ENCODE measurements around the gene MRPL42. TPM values are rescaled to one million over a fixed set of nuclear protein-coding genes. Genes with fewer than 3 reads are reported as not detected.
"Not testable (repeated sequence)": the region's sequence is repeated elsewhere in the genome, so short reads cannot be mapped to it uniquely, and the experiment has no call there.

The MRPL42 gene
- total RNA-seq (2014; rRNA removed; shearing (Covaris generic)), result 39.5 and 43.4 TPM in 2 replicates

DNA sequence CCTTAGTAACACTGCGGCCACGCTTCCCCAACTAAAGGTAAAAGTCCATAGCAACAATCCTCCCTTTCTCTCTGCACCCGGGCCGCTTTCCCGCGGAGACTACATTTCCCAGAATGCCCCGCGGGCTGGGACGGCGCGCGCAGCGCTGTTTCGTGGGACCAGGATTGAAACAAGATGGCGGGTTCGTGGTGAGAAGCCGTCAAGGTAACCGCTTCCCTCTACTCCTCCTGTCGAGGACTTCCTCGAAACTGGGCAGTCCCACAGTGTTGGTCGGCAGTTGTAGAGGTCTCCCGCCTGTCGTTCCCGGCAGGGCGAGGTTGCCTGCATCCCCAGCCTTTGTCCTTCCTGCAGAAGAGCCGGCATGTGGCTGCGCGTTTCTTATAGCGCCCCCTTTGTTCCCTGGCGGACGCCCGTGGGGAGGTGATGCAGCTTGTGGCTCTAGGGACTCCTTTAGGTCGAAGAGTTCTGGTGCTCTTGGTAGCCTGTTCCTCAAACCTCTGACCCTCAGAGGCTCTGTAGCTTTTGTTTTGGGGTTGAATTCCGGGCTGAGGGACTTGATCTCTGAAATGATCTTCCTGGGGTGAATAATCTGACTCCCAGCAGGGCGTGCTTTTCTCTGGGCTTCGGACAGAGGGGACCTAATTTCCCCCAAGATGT is at the start of gene MRPL42:
Gene MRPL42 (plus strand): TSS at position 164 of the 657 bp plus-strand sequence. CDS start 1,772 bp downstream, outside the sequence.
- peak; percentile 96 for DNase-seq (ENCODE audit: low spot score)

DNA sequence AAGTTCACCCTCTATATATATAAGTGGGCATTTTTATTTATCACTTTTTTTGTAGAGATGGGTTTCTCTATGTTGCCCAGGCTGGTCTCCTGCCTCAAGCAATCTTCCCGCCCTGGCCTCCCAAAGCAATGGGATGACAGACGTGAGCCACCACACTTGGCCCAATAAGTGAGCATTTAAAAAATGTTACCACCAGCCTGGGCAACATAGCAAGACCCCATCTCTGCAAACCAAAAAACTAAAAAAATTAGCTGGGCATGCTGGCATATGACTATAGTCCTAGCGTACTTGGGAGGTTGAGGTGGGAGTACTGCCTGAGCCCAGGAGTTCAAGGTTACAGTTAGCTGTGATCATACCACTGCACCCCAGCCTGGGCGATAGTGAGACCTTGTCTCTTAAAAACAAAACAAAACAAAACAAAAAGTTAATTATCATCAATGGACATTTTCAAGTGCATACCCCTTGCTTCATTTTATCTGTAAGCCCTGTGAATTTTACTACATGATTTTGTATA is 49.3 kb upstream of the MRPL42 start:
- DNase-seq (ENCODE audit: low spot score), result no peak

- peak; percentile 59 for DNase-seq (ENCODE audit: low spot score)
These were observed 47.8 kb upstream of the MRPL42 start for GRCh38 chr12:93419388-93420034.

GRCh38 chr12:93422050-93422449 is 45.3 kb upstream of the MRPL42 start:
- no peak for DNase-seq (ENCODE audit: low spot score)

GRCh38 chr12:93425736-93426411 is 41.4 kb upstream of the MRPL42 start:
- DNase-seq (ENCODE audit: low spot score), result no peak

DNA sequence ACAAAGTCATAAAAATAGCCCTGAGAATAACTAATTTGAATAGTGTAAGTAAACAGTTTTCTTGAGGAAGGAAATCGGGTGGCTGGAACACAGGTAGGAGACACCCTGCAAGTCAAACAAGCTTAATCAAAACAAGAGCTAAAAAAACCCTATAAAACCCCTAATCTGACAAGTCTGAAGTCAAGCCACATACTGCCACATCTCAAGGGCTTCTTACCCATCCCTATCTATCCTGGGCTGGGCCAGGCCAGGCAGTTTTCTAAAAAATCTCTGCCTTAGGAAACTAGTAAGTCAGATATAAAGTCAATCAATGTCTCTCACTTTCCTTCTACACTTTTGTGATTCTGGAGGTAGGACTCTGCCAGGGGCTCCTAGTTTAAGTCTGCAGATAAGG is 40.9 kb upstream of the MRPL42 start:
- DNase-seq (ENCODE audit: low spot score), result no peak

DNA sequence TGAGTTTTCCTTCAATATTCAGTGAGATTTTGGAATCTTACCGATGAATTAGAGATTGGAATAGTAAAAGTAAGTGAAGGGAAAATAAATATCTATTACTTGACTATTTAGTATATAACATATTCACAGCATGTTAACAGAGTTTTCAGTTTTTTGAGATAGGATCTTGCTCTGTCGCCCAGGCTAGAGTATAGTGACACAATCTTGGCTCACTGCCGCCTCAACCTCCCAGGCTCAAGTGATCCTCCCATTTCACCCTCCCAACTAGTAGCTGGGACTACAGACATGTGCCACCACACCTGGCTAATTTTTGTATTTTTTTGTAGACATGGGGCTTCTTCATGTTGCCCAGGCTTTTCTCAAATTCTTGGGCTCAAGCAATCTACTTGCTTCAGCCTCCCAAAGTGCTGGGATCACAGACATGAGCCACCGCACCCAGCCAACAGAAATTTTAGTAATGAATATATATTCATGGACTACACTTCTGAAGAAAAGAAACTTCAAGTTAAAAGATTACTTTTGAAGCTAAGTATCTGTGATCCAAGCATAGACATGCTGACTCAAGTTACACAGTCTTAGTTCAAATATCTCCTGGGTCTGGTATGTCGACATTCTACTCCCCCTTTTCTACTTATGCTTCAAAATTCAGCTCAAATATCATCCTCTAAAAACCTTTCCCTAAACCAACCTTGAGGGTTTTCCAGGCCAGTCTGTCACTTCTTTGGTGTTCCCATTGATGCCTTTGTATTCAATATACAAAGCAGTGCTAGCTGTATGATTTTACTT is 39.3 kb upstream of the MRPL42 start:
- DNase-seq (ENCODE audit: low spot score), result no peak

DNA sequence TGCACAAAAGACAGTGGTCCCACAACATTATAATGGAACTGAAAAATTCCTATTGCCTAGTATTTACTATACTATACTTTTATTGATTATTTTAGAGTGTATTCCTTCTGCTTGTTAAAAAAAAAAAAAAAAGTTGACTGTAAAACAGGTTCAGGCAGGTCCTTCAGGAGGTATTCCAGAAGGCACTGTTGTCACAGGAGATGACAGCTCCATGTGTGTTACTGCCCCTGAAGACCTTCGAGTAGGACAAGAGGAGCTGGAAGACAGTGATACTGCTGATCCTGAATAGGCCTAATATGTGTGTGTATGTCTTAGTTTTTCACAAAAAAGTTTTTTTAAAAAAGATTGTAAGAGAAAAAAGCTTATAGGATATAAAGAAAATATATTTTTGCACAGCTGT is 37.9 kb upstream of the MRPL42 start:
- DNase-seq (ENCODE audit: low spot score), result no peak

DNA sequence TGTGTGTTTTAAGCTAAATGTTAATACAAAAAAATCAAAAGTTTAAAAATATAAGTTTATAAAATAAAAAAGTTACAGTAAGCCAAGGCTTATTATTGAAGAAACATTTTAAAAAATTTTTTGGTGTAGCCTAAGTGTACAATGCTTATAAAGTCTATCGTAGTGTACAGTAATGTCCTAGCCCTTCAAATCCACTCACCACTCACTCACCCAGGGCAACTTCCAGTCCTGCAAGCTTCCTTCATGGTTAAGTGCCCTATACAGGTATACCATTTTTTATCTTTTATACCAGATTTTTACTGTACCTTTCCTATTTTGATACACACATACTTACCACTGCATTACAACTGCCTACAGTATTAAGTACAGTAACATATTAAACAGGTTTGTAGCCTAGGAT is 37.5 kb upstream of the MRPL42 start:
- no peak for DNase-seq (ENCODE audit: low spot score)

DNA sequence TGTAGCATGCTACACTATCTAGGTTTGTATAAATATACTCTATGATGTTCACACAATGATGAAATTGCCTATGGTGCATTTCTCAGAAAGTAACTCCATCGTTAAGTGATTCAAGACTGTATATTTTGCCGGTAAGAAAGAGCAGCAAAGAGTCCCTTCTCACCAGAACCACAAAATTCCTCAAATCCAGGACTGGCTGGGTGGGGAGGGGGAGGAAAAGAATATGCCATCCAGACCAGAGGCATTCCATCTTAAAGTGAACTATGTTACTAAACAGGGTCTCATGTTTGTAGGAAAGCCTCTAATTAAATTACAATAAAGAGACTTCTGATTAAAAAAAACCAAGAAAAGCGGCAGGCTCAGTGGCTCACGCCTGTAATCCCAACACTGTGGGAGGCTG is 37.0 kb upstream of the MRPL42 start:
- DNase-seq (ENCODE audit: low spot score), result no peak

- DNase-seq (ENCODE audit: low spot score), result not testable (repeated sequence)
These were observed 35.3 kb upstream of the MRPL42 start for GRCh38 chr12:93432031-93432430.

DNA sequence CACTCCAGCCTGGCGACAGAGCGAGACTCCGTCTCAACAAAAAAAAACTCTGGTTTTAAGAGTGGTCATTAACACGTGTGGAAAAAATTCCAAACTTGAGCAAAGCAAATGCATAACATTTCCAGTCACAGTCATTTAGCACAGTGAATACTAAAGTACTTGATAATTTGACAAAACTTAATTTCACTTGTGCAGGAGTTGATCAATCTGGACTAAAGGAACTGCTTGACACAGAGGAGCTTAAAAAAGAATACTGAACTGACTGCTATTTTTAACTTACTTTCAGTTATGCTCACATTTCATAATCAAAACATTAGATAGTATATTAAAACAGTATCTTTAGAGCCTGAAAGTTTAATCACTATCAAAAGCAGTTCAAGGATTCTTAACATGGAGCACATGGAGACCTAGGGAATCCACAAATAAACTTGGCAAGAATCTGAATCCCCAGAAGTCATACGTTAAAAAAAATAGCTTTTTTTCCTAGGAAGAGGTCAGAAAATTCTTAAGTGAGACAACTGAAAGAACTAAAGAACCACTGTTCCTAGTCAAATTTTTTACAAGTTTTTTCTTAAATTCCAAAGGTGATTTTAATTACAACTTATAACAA is 33.0 kb upstream of the MRPL42 start:
- no peak for DNase-seq (ENCODE audit: low spot score)

- no peak for DNase-seq (ENCODE audit: low spot score)
These were observed 28.9 kb upstream of the MRPL42 start for GRCh38 chr12:93438266-93439050.

DNA sequence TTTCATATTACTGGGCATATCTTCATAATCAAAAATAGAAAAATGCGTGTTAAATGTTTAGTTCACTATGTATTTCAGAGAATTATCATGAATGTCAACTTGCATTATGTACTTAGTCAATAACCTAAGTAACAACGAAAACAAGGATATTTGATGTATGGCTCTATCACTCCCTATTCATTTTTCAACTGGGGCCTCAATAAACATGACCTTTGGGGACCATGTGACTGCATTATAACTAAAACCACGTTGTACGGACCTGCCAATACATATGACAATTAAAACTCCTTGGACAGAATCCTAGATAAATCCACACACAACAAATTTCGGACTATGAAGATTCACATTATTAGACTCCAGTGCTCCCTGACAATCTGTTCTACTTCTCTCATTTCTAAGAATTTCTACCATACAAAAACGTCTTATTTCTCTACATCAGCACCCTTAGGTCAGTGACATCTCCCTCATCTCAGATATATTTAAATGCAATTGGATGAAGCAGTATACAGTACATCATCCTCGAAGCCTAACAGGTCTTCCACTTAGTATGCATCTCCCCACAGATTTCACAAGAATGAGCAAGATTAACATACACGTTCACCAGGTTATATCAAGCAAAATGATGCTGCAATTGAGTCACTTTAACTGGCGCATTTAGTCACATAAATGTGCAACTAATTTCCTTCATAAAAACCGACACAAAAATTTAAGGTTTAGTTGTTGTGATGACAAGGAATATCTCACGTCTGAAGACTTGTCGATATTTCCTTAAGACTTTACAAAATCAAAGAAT is 27.1 kb upstream of the MRPL42 start:
- peak; percentile 17 for DNase-seq (ENCODE audit: low spot score)

DNA sequence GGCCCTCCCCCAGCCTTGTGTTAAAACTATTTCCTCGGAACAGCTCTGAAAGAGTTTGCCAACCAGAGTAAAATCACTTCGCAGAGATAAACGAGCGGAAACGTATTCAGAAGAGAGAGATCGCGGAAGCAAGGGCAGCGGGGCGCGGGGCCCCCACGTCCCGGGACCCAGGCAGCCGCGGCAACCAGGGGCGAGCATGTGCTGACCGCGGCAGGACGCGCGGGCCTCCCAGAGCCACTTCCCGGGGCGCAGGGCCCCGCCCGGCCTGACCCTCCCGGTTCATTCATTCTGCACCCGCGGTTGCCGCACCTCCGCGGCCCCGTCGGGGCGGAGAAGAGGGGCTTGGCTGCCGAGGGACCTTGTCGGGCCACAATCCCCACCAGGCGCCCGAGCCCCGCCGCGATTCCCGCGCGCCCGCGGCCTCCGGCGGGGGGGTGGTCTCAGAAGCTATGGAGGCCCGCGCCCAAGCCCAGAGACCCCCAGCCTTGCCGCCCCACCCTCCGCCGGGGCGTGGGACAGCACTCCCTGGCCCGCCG is 26.2 kb upstream of the MRPL42 start:
- DNase-seq (ENCODE audit: low spot score), result peak; percentile 39

DNA sequence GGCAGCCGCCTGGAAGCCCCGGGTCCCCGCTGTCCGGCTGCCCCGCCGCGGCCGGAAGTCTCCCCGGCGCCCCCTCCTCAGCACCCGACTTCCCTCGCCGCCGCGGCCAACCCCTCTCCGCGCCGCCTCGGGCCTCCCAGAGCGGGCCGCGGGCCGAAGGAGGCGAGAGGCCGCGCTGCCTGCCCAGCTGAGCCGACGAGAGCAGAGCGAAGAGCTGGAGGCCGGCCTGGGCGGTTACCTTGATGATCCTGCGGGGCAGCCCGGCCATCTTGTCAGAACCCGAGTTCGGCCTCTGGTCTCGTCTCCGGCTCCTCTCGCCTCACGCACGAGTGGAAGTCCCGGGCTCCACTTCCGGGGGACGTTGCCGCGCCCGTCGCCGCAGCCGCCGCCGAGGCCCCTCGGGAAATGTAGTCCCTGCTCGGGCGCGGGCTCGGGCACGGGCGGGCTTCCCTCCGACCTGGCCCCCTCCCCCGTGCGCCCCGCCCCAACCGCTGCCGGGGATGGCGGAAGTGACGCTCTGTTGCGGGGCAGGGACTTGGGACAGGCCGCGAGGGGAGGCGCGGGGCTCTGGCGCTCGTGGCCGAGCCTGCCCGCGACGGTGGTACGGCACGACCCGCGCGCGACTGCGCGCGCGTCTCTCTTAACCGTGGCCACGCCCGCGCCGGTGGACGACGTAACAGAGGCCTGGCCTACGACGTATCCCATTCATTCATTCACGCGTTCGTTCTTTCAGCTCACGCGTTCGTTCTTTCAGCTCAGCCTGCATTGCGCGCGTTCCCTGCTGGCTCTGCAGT is 25.5 kb upstream of the MRPL42 start, which contains the start of gene UBE2N:
Gene UBE2N (minus strand): TSS at position 331 of the 794 bp plus-strand sequence. CDS start 63 bp downstream, at position 268.
- peak; percentile 94 for DNase-seq (ENCODE audit: low spot score)

DNA sequence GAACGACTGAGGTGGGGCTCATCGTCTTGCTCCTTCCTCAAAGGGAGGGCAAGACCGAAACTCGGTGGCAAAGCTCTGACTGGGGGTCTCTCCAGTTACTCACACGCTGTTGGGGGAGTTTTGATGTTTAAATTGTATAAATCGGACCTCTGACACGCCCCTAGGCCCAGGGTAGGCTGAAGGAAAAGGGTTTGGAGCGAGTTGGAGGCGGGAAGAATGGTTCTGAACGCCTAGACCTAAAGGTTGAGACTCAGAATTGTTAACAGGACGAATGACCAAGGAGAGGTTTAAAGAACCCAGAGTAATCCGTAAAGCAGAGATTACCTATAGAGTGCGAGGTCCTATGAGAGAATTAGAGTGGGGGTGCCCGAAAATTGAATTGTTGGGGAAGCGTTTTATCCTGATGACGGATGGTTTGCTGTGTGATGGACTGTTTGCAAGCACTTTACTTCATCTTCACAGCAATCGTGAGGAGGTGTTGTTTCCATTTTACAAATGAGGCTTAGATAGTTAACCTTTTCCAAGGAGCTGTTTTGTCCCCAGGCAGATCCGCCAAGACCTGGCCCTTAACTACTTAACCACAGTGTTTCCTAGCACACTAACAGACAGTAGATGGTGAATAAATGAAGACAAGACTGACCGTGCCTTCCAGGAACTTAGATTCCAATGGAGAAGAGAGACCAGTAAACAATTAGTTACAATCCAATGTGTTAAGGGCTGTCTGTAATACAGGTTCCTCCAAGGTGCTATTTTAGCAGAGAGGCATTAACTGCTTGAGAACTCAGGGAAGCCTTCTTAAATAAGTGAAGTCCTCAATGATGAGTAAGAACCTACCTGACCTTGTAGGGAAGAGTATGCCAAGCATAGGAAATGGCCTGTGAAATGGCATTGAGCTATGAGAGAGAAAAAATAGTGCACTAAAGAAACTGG is 24.6 kb upstream of the MRPL42 start:
- DNase-seq (ENCODE audit: low spot score), result peak; percentile 29

All from HT-29 (cell line).